Measurements from ENCODE around the gene KRTAP19-4.

The KRTAP19-4 gene

DNA sequence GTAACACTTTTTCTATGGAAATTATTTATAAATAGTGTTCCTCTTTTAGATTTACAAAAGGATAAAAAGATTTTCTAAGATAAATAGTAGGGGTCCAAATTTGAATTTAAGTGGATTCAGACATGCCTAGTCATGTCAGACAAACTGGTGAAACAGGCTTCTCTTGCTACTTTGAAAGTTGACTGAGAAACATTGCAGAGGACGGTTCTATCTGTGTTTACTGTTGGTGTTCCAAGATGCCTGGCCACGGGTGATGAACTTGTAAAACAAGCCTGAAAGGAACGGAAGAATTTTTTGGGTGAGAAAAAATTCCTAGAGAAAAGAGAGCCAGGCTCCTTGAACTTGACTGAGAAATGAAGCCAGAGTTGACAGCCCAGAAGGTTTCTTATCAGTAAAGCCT lies 19.0 kb downstream of the KRTAP19-4 start:
- Histone ChIP-seq H3F3A (ENCODE audit: insufficient read depth) (no peaks in the 10 kb centered on the region), H3K9me3 (ENCODE audit: insufficient read depth, low read length) (no peaks in the 10 kb centered on the region), H4K20me1 (ENCODE audit: low read depth, low read length) (no peaks in the 10 kb centered on the region), H3K9ac (ENCODE audit: low read length) (no peak overlapping the region), H3K36me3 (ENCODE audit: low read length) (no peaks in the 10 kb centered on the region), H3K27ac (ENCODE audit: low read depth, low read length) (no peak overlapping the region), H2AFZ (ENCODE audit: low read depth, low read length, severe bottlenecking) (no peak overlapping the region), H3K4me2 (ENCODE audit: low read depth, low read length, poor library complexity, severe bottlenecking) (no peak overlapping the region), H3K27me3 (ENCODE audit: low read length) (no peaks in the 10 kb centered on the region), H3K4me3 (ENCODE audit: insufficient read depth, low read length, poor library complexity, severe bottlenecking) (no peak overlapping the region), H3K79me2 (ENCODE audit: insufficient read depth, low read length) (no peaks in the 10 kb centered on the region), H3K9me2 (replicated peaks; ENCODE audit: insufficient read depth, low read length) (no peaks in the 10 kb centered on the region)
- no peak for TF ChIP-seq EZH2phosphoT487 (conservative IDR thresholded peaks at IDR 0.05; ENCODE audit: low read length)
- no peak for TF ChIP-seq CTCF (IDR thresholded peaks at IDR 0.05; ENCODE audit: insufficient read depth, low read length, poor library complexity, severe bottlenecking)

DNA sequence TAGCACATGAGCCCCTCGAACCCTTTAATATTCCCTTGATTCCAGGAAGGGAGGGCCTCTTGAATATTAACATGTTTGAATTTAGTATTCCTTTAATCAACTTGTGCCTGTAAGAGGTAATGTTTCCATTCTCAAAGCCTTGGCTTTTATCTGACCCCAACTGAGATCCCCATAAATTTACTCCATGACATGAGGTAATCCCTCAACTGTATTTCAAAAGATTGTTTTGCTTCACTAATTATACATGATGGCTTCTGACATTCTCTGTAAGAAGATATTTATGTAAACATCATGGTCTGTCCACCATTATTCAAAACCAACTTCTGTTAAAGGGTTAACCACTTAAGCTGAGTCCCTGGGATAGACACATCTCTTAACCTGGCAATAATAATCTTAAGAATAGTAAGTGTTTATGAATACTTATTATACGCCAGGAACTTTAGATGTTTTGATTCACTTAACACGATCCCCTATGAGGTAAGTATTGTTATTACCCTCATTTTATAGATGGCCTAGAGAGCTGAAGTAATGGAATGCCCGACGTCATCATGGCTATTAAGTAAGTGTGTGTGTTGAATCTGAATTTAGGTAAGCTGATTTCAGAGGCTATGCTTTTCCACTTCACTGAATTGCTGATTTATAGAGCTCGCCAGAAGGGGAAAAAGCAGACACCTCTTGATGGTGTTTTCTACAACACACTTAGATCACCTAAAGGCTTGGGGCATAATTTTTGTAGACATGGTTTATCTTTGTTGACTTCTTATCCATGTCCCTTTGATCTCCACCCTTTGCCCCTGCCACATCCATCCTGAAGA lies 27.9 kb downstream of the KRTAP19-4 start:
- no peaks in the 10 kb centered on the region for H4K20me1 ChIP-seq (ENCODE audit: low read depth, low read length)
- no peak overlapping the region for H3K9ac ChIP-seq (ENCODE audit: low read length)
- H3F3A ChIP-seq (ENCODE audit: insufficient read depth): no peaks in the 10 kb centered on the region
- no peak overlapping the region for H2AFZ ChIP-seq (ENCODE audit: low read depth, low read length, severe bottlenecking)
- no peak overlapping the region for H3K4me2 ChIP-seq (ENCODE audit: low read depth, low read length, poor library complexity, severe bottlenecking)
- no peaks in the 10 kb centered on the region for H3K79me2 ChIP-seq (ENCODE audit: insufficient read depth, low read length)
- TF ChIP-seq EZH2phosphoT487 (conservative IDR thresholded peaks at IDR 0.05; ENCODE audit: low read length): no peak
- no peak for TF ChIP-seq CTCF (IDR thresholded peaks at IDR 0.05; ENCODE audit: insufficient read depth, low read length, poor library complexity, severe bottlenecking)
- no peaks in the 10 kb centered on the region for H3K27me3 ChIP-seq (ENCODE audit: low read length)
- H3K9me2 ChIP-seq (replicated peaks; ENCODE audit: insufficient read depth, low read length): no peaks in the 10 kb centered on the region
- H3K27ac ChIP-seq (ENCODE audit: low read depth, low read length): no peak overlapping the region
- H3K4me3 ChIP-seq (ENCODE audit: insufficient read depth, low read length, poor library complexity, severe bottlenecking): no peak overlapping the region
- H3K36me3 ChIP-seq (ENCODE audit: low read length): no peaks in the 10 kb centered on the region
- no peaks in the 10 kb centered on the region for H3K9me3 ChIP-seq (ENCODE audit: insufficient read depth, low read length)

DNA sequence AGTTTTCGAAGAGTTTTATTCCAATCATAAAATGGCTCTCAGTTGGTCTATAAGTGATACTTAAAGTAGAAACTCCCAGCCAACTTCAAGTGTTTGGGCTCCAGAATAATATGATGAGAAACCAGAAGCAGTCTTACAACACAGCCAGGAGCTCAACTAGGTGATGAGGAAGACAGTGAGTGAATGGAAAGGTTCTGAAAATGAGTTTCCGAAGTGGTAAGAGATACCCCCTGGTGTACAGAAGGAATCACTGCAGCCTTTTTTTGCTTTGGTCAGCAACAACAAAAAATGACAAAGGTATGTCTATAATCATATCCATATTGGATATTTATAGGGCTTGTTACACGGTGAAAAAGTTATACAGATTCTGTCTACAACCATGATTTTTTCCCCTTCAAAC lies 33.3 kb downstream of the KRTAP19-4 start:
- no peak overlapping the region for H3K4me2 ChIP-seq (ENCODE audit: low read depth, low read length, poor library complexity, severe bottlenecking)
- H3F3A ChIP-seq (ENCODE audit: insufficient read depth): no peaks in the 10 kb centered on the region
- peak; percentile 39 for TF ChIP-seq CTCF (IDR thresholded peaks at IDR 0.05; ENCODE audit: insufficient read depth, low read length, poor library complexity, severe bottlenecking)
- TF ChIP-seq EZH2phosphoT487 (conservative IDR thresholded peaks at IDR 0.05; ENCODE audit: low read length): no peak
- H3K27ac ChIP-seq (ENCODE audit: low read depth, low read length): no peak overlapping the region
- H3K9me3 ChIP-seq (ENCODE audit: insufficient read depth, low read length): no peaks in the 10 kb centered on the region
- no peaks in the 10 kb centered on the region for H4K20me1 ChIP-seq (ENCODE audit: low read depth, low read length)
- H3K27me3 ChIP-seq (ENCODE audit: low read length): no peaks in the 10 kb centered on the region
- H3K9ac ChIP-seq (ENCODE audit: low read length): no peak overlapping the region
- no peaks in the 10 kb centered on the region for H3K36me3 ChIP-seq (ENCODE audit: low read length)
- no peaks in the 10 kb centered on the region for H3K9me2 ChIP-seq (replicated peaks; ENCODE audit: insufficient read depth, low read length)
- H3K4me3 ChIP-seq (ENCODE audit: insufficient read depth, low read length, poor library complexity, severe bottlenecking): no peak overlapping the region
- H3K79me2 ChIP-seq (ENCODE audit: insufficient read depth, low read length): no peaks in the 10 kb centered on the region
- no peak overlapping the region for H2AFZ ChIP-seq (ENCODE audit: low read depth, low read length, severe bottlenecking)

All from SU-DHL-6 (cell line).